ENCODE data around the gene PACRGL.
"Not testable (repeated sequence)": the region's sequence is repeated elsewhere in the genome, so short reads cannot be mapped to it uniquely, and the experiment has no call there.

PACRGL gene

GRCh38 chr4:20724915-20725314 is 24.7 kb downstream of the PACRGL start:
- no peak for DNase-seq

GRCh38 chr4:20735931-20736330 is 35.7 kb downstream of the PACRGL start:
- no peak for DNase-seq

GRCh38 chr4:20746000-20746399 is 45.7 kb downstream of the PACRGL start:
- DNase-seq: not testable (repeated sequence)

GRCh38 chr4:20752641-20753040 is 52.4 kb downstream of the PACRGL start:
- DNase-seq: no peak

GRCh38 chr4:20754036-20754435 is 53.8 kb downstream of the PACRGL start:
- DNase-seq: no peak

GRCh38 chr4:20760053-20760452 is 59.8 kb downstream of the PACRGL start:
- DNase-seq: no peak

GRCh38 chr4:20761382-20761781 is 61.1 kb downstream of the PACRGL start:
- no peak for DNase-seq

- no peak for DNase-seq
These were observed 61.6 kb downstream of the PACRGL start for GRCh38 chr4:20761826-20762225.

- no peak for DNase-seq
These were observed 64.2 kb downstream of the PACRGL start for GRCh38 chr4:20764366-20764992.

GRCh38 chr4:20773144-20773997 is 73.1 kb downstream of the PACRGL start:
- peak; percentile 28 for DNase-seq

- no peak for DNase-seq
These were observed 78.6 kb downstream of the PACRGL start for GRCh38 chr4:20778896-20779295.

- DNase-seq: not testable (repeated sequence)
These were observed 82.9 kb downstream of the PACRGL start for GRCh38 chr4:20783134-20783533.

- no peak for DNase-seq
These were observed 87.8 kb downstream of the PACRGL start for GRCh38 chr4:20787940-20788665.

All from activated CD4-positive, alpha-beta T cell treated with anti-CD3 and anti-CD28 coated beads for 48 hours (primary cell).